Natural killer cell (primary cell): Measurements from ENCODE around the gene MTHFD2L. TPM values are rescaled to one million over a fixed set of nuclear protein-coding genes. Genes with fewer than 3 reads are reported as not detected.

Experiments
- ATAC-seq, 3 donors: fragments of 150-1000 bp in 2 of 3; fragments of 200-7000 bp in 1 of 3; cut with Tn5 transposase; 1 replicate in 1 of 3; 2 replicates in 2 of 3; pipeline ENCODE4 v1.10.0; 2021; ENCODE audit warnings: mild to moderate bottlenecking in 2 of 3, moderate library complexity in 2 of 3
- DNase-seq, 2 donors: peaks; one replicate each; pipeline versions ENCODE4 v3.0.0 to v3.0.0-alpha.2; 2013 to 2021; ENCODE audit warnings: mixed read lengths in 1 of 2
- H3K27ac ChIP-seq: one replicate; pipeline ENCODE4 v1.5.1; 2013; ENCODE audit warnings: mild to moderate bottlenecking, low read length
- H3K27me3 ChIP-seq: one replicate; pipeline ENCODE4 v1.6.1; 2013; ENCODE audit warnings: low read length; ENCODE audit not compliant: control insufficient read depth, insufficient read depth
- H3K36me3 ChIP-seq: one replicate; pipeline ENCODE4 v1.6.1; 2013; ENCODE audit warnings: low read length; ENCODE audit not compliant: control insufficient read depth, insufficient read depth
- H3K4me1 ChIP-seq: one replicate; pipeline ENCODE4 v1.6.1; 2013; ENCODE audit warnings: low read length; ENCODE audit not compliant: control insufficient read depth, insufficient read depth
- H3K4me3 ChIP-seq: one replicate; pipeline ENCODE4 v1.5.1; 2013; ENCODE audit warnings: low read length
- H3K9me3 ChIP-seq: one replicate; pipeline ENCODE4 v1.6.1; 2013; ENCODE audit warnings: low read length; ENCODE audit not compliant: control insufficient read depth, insufficient read depth
- H3K27ac Mint-ChIP-seq, 2 donors: one replicate each; pipeline ENCODE4 v1.8.0; 2022; ENCODE audit warnings: mild to moderate bottlenecking in 2 of 2, mixed read lengths in 2 of 2, moderate library complexity in 1 of 2
- H3K27me3 Mint-ChIP-seq, 2 donors: one replicate each; pipeline ENCODE4 v1.8.0; 2022; ENCODE audit warnings: low read depth in 2 of 2, mixed read lengths in 2 of 2
- H3K36me3 Mint-ChIP-seq: one replicate; pipeline ENCODE4 v1.8.0; 2022; ENCODE audit warnings: mixed read lengths
- H3K4me1 Mint-ChIP-seq, 2 donors: one replicate each; pipeline ENCODE4 v1.8.0; 2022; ENCODE audit warnings: mixed read lengths in 2 of 2
- H3K4me3 Mint-ChIP-seq: one replicate; pipeline ENCODE4 v1.8.0; 2022; ENCODE audit warnings: mild to moderate bottlenecking, moderate library complexity, mixed read lengths
- H3K9me3 Mint-ChIP-seq, 2 donors: one replicate each; pipeline ENCODE4 v1.8.0; 2022; ENCODE audit warnings: mixed read lengths in 2 of 2
- WGBS: methylation state at CpG from one replicate; pipeline ENCODE4 v1.1.7; 2013; ENCODE audit warnings: missing lambda C conversion rate; ENCODE audit not compliant: insufficient coverage; 5-methylcytosine and 5-hydroxymethylcytosine counted together
- intact Hi-C: fragments of 100-400 bp; cut with micrococcal nuclease; formaldehyde crosslinking; loops from one replicate; pipeline ENCODE4 v1.14.2; 2022
- total RNA-seq, 4 donors: library from RNA; stranded (reverse); fragments of 120-200 nt in 1 of 4; gene quantifications; one replicate each; pipeline versions ENCODE4 v1.2.3 to v1.2.4, GENCODE V29; 2013 to 2022
- TF ChIP-seq, protein P1 (sequence below): fragments of 200-600 bp; IDR thresholded peaks from one replicate; pipeline ENCODE4 v1.8.0; 2022; ENCODE audit warnings: antibody characterized with exemption

Gene MTHFD2L
- total RNA-seq, 3 donors from 2014 or later (not counting 1 experiment from before 2014, with no cell fraction given) = 9.5 to 11.7 (median 10.4) TPM

- WGBS = 41% methylated on average over 1 of the region's 1 CpG
- TF ChIP-seq, protein P1, sequence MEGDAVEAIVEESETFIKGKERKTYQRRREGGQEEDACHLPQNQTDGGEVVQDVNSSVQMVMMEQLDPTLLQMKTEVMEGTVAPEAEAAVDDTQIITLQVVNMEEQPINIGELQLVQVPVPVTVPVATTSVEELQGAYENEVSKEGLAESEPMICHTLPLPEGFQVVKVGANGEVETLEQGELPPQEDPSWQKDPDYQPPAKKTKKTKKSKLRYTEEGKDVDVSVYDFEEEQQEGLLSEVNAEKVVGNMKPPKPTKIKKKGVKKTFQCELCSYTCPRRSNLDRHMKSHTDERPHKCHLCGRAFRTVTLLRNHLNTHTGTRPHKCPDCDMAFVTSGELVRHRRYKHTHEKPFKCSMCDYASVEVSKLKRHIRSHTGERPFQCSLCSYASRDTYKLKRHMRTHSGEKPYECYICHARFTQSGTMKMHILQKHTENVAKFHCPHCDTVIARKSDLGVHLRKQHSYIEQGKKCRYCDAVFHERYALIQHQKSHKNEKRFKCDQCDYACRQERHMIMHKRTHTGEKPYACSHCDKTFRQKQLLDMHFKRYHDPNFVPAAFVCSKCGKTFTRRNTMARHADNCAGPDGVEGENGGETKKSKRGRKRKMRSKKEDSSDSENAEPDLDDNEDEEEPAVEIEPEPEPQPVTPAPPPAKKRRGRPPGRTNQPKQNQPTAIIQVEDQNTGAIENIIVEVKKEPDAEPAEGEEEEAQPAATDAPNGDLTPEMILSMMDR = no peak
- Histone ChIP-seq H3K36me3 (peaks cover 3% of the 10 kb centered on the region), H3K27me3 (no peaks in the 10 kb centered on the region), H3K9me3 (no peaks in the 10 kb centered on the region), H3K27ac (no peak overlapping the region), H3K4me1 (no peaks in the 10 kb centered on the region), H3K4me3 (no peak overlapping the region)
- intact Hi-C loops = no loop called here
- H3K27me3 Mint-ChIP-seq = no peaks in the 10 kb centered on the region
- H3K9me3 Mint-ChIP-seq = no peaks in the 10 kb centered on the region
- H3K4me3 Mint-ChIP-seq = no peak overlapping the region
- peaks cover 9 to 12% of the 10 kb centered on the region in 2 donors for H3K4me1 Mint-ChIP-seq
- ATAC-seq (no peak), DNase-seq (no peak)
- H3K36me3 Mint-ChIP-seq = peaks cover 8% of the 10 kb centered on the region
- H3K27ac Mint-ChIP-seq = no peak overlapping the region
Measured at GRCh38 chr4:74166135-74166534, 8.2 kb downstream of the MTHFD2L start.

DNA sequence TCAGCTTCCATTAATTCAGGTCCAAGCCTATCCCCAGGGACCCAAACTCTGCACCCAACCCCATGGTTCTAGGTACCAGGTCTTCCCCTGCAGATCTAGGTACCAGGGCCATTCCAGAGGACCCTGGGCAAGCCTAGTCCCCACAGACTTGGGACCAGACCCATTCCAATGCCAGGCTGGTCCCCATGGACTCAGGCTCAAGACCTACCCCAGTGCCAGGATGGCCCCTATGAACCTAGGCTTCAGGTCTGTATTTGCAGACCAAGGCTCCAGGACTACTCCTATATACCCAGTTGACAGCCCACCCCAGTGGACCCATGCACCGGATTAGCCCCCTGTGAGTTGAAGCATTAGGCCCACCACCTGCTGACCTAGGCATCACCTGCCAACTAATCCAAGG, 8.9 kb downstream of the MTHFD2L start:
- H3K9me3 ChIP-seq = no peaks in the 10 kb centered on the region
- DNase-seq (no peak), ATAC-seq (no peak)
- Mint-ChIP-seq H3K4me3 (no peak overlapping the region), H3K27ac (no peak overlapping the region), H3K36me3 (peaks cover under 1% of the 10 kb centered on the region), H3K9me3 (no peaks in the 10 kb centered on the region), H3K27me3 (no peaks in the 10 kb centered on the region), H3K4me1 (peaks cover 5 to 9% of the 10 kb centered on the region in 2 donors)
- TF ChIP-seq, protein P1 = no peak
- intact Hi-C loops = no loop called here
- H3K4me1 ChIP-seq = no peaks in the 10 kb centered on the region
- 94% methylated on average over 1 of the region's 1 CpG for WGBS
- no peak overlapping the region for H3K4me3 ChIP-seq
- no peaks in the 10 kb centered on the region for H3K27me3 ChIP-seq
- H3K27ac ChIP-seq = no peak overlapping the region
- H3K36me3 ChIP-seq = no peaks in the 10 kb centered on the region

GRCh38 chr4:74167585-74167984, 9.7 kb downstream of the MTHFD2L start:
- no peaks in the 10 kb centered on the region for H3K9me3 Mint-ChIP-seq
- no peak for ATAC-seq
- no peaks in the 10 kb centered on the region for H3K4me1 ChIP-seq
- TF ChIP-seq, protein P1 = no peak
- H3K4me1 Mint-ChIP-seq = peaks cover 5 to 9% of the 10 kb centered on the region in 2 donors
- H3K4me3 ChIP-seq = no peak overlapping the region
- H3K4me3 Mint-ChIP-seq = no peak overlapping the region
- intact Hi-C loops = no loop called here
- no peak for DNase-seq
- no peak overlapping the region for H3K27ac ChIP-seq
- WGBS = 100% methylated on average over 2 of the region's 2 CpGs
- no peaks in the 10 kb centered on the region for H3K36me3 ChIP-seq
- H3K27me3 Mint-ChIP-seq = no peaks in the 10 kb centered on the region
- H3K27me3 ChIP-seq = no peaks in the 10 kb centered on the region
- no peak overlapping the region for H3K27ac Mint-ChIP-seq
- H3K36me3 Mint-ChIP-seq = no peaks in the 10 kb centered on the region
- no peaks in the 10 kb centered on the region for H3K9me3 ChIP-seq

- WGBS = 94% methylated on average over 2 of the region's 2 CpGs
- Histone ChIP-seq H3K36me3 (no peaks in the 10 kb centered on the region), H3K27ac (no peak overlapping the region), H3K27me3 (no peaks in the 10 kb centered on the region), H3K4me1 (no peaks in the 10 kb centered on the region), H3K9me3 (no peaks in the 10 kb centered on the region), H3K4me3 (no peak overlapping the region)
- DNase-seq (no peak), ATAC-seq (no peak)
- intact Hi-C loops = no loop called here
- Mint-ChIP-seq H3K4me1 (peaks cover 5 to 9% of the 10 kb centered on the region in 2 donors), H3K27ac (no peak overlapping the region), H3K4me3 (no peak overlapping the region), H3K27me3 (no peaks in the 10 kb centered on the region), H3K36me3 (no peaks in the 10 kb centered on the region), H3K9me3 (no peaks in the 10 kb centered on the region)
- TF ChIP-seq, protein P1 = no peak
Measured at GRCh38 chr4:74168841-74169240, 10.9 kb downstream of the MTHFD2L start.
